ENCODE results near the gene MRPL40.

DNA sequence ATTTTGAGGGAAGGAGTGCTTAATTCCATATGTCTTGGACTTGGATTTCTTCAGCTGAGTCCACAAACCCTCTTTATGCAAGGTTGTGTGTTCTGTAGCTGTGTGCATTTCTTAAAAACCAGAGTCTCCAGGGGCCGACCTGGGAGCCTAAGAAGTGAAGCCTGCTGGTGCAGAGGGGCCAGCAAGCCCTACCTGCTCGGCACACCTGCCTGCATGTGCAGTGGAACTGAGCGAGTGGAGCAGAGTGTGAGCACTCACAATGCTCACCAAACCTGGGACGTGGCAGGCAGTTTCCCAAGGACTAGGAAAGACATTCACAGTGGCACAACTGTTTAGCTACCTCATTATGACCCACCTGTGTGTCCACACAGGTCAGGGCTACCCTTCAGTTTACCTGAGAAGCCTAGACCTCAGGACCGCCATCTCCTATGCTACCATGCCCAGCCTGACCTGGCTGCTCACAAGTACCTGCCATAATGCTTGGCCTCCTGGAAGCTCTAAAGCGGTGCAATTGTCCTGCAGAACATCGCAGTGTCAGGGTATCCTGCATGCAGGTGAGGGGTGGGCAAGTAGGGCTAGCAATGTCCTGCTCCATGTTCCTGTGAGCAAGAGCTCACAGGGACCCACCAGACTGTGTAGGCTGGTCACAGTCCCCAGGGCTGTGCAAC, 11.3 kb downstream of the MRPL40 start:
- no peak for TF ChIP-seq POLR2A (IDR thresholded peaks at IDR 0.05)
- no peak for TF ChIP-seq EP300 (IDR thresholded peaks at IDR 0.05)
